Measurements from ENCODE around the gene C13orf42.

Gene C13orf42

DNA sequence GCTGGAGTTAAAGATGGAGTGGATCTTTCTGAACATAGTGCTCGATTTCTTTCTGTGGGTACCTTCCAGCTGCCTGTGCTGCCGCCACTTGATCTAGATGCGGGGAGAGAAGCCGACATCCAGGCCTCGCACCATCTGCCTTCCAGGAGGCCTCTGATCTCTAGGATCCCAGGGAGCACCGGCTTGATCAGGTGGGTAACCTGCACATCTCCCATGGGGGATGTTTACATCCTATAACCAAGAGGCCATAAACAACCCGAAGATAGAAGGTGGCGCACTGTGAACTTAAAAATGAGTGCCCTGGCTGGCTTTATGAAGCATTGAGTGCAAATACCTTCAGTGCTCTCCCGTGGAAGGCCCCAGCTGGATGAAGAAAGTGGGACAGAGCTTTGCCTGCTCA, at the start of gene C13orf42:
Gene C13orf42, minus strand, starts transcription at position 101 of the 400 bp plus-strand sequence. Its CDS starts 65 bp downstream, at position 36.
- DNase-seq: no peak
- intact Hi-C loops (cut with DNase I): no loop called here

DNA sequence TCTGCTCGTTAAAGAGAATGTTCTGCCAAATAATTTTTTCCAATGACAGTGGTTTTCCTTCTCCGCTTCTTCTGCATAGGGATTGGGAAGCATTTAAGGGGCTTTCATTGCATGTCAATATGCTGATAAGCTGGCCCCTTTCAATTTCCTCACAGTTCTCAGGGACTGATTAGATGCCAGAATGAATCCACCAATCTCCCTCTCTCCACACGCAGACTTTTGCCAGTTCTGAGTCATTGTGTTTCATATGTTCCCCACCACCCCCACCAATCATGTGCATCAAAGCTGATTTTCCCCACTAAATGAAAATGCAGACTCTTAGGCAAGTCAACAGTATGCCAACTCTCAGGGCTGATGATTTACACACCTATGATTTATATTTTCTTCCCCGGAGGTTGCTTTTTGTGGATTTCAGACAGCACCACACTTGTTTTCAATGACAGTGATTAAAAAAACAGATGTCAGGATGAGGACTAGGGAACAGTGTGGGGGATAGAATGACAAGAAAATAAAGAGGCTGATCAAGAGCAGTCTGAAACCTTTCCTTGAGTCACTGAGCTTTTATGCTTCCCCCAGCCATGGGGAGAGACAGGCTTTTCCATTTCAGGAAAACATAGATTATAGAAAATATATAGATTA, 47.9 kb upstream of the C13orf42 start:
- peak in 19 of 42 donors; percentile 8 to 63 (median 26) for DNase-seq
- intact Hi-C loops (cut with DNase I): loop anchor here (10.0 kb wide), 1 partner anchor 46 kb away; no protein-coding TSS in a partner anchor

DNA sequence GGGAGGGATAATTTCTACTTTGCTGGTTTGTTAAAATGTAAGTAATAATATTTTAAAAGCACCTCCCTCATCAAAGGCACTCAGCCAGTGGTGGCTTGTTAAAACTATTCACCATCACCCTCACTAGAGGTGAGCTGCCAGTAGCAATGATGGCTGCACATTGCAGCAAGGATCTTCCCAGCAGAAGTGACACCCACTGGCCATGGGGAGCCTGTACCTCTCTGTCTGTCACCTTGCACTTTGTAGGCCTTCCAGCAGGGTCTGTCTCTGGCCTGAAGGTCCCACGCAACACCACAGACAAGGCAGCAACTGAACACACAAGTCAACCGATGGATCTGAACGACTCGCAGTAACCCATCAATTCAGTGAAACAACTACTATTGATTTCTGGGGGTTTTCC, 47.3 kb upstream of the C13orf42 start:
- DNase-seq: no peak
- intact Hi-C loops (cut with DNase I): loop anchor here (10.0 kb wide), 1 partner anchor 46 kb away; no protein-coding TSS in a partner anchor

DNA sequence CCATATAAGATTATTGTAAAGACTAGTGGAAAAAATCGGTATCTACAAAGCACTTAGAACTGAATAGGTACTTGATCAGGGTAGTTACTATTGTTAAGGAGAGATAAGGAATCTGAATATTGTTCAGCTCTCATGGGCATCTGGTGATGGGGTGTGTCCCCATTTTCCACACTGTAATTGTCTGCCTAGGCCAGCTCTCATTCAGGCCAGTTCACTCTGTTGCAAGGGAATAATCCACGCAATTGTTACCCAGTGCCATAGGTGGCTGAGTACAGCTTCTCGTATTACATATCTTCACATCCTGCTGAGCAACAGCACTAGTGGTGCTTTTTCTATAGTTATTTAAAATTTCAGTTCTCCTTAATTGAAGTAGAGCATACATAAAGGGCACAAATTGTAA, 45.6 kb upstream of the C13orf42 start:
- intact Hi-C loops (cut with DNase I): loop anchor here (10.0 kb wide), 1 partner anchor 48 kb away; no protein-coding TSS in a partner anchor
- no peak for DNase-seq

DNA sequence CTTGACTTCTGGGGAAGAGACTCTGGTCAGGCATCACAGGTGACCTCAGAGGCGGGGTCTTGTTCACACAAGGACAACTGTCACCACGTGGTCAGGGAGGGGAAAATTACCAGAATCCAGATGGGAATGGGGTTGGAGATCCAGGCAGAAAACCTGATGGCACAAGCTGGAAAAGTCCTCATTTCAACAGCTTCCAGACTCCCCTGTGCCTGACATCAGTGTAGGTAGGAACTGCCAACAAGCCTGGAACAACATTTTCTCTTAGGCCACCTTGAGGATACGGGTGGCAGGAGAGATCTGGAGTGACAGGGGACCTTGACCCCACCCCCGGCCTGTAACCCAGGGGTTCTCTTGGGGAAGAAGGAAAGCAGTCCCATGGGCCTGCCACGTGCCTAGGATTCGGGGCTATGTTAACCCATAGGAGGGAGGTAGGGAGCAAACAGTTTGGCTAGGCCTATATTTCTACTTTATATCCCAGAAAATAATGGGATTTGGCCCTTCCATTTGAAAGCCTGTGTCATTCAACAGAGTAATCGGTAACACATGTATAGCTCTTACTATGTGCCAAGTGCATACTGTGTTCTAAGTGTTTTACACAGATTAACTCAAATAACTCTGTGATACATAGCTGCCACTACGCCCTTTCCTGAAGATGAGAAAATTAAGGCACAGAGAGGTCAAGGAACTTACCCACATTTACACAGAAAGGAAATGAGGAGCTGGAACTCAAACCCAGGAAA, 44.9 kb upstream of the C13orf42 start:
- DNase-seq: no peak
- intact Hi-C loops (cut with DNase I): loop anchor here (10.0 kb wide), 1 partner anchor 49 kb away; no protein-coding TSS in a partner anchor

DNA sequence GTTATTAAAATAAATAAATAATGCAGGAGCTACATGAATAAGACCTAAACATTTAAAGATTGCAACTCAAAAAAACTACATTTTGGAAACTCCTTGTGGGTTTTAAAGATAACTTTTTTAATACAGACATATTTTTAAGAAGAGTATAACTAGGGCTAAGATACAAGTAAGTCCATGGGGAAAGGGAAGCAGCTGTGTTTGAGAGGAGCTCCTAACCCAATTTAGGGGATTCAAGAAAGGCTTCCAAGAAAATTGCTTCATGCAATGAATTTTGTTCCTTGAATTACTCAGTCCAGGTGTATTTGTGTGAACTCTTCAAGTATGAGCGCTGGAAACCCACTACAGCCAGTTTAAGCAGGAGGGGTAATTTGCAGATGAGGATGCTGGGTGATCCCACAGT, 44.1 kb upstream of the C13orf42 start:
- no peak for DNase-seq
- intact Hi-C loops (cut with DNase I): loop anchor here (10.0 kb wide), 1 partner anchor 50 kb away; no protein-coding TSS in a partner anchor

DNA sequence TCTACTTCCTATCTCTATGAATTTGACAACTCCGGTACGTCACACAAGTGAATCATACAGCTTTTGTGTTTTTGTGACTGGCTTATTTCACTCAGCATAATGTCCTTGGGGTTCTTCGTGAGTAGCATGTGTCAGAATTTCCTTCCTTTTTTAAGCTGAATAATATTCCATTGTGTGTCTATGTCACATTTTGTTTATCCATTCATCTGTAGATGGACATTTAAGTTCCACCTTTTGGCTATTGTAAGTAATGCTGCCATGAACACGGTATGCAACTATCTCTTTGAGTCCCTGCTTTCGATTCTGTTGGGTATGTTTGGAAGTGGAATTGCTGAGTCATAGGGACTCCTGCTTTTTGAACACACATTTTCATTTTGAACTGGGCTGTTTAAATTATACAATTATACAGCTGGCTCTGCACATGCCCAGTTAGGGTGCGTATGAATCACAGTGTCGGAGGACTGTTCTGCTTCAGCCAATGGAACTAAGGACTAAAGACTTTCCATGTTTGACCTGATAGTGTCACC, 43.0 kb upstream of the C13orf42 start:
- intact Hi-C loops (cut with DNase I): loop anchor here (5.0 to 10.0 kb wide), 2 partner anchors 51 to 73 kb away; no protein-coding TSS in a partner anchor
- DNase-seq: no peak

DNA sequence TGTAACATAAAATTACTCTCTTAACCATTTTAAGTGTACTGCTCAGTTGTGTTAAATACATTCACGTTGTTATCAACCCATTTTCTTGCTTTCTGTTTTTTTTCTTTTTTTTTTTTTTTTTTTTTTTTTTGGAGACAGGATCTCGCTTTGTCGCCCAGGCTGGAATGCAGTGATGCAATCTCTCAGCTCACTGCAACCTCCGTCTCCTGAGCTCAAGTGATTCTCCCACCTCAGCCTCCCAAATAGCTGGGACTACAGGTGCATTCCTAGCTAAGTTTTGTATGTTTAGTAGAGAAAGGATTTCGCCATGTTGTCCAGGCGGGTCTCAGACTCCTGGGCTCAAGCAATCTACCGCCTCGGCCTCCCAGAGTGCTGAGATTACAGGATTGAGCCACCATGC, 42.5 kb upstream of the C13orf42 start:
- DNase-seq: no peak
- intact Hi-C loops (cut with DNase I): loop anchor here (5.0 to 10.0 kb wide), 2 partner anchors 51 to 74 kb away; no protein-coding TSS in a partner anchor

DNA sequence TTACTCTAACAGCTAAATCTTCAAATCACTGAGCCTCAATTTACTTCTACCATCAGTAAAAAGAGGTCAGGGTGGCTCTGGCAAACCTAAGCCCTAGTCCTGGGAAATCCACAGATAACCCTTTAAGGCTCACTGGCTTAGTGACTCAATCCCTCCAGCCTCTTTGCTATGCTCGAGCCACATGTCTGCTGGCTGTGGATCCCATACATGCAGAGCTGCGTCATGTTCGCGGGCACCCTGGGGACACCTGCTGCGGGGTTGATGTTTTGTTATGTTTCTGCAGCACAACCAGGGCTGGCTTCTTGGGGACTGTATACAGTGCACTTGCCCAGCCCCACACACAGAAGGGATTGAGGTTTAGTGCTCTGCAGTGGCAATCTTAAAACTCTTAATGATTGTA, 41.6 kb upstream of the C13orf42 start:
- intact Hi-C loops (cut with DNase I): loop anchor here (5.0 to 10.0 kb wide), 2 partner anchors 52 to 75 kb away; no protein-coding TSS in a partner anchor
- DNase-seq: no peak

DNA sequence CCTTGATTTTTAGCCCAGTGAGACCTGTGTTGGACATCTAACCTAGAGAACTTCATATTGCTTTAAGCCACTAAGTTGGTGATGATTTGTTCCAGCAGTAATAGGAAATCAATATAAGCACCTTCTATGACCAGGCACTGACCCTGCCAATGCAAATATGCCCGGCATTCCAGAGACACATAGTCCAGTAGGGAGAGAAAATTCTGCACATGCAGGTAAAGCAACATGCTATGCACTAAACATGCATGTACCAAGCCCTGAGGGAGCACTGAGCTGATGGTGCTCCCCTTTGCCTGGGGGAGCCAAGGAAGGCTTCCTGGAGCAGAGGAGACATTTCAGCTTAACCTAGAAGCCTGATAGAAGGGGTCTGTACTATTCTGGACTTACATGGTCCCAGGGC, 40.4 kb upstream of the C13orf42 start:
- intact Hi-C loops (cut with DNase I): loop anchor here (5.0 to 10.0 kb wide), 2 partner anchors 53 to 76 kb away; no protein-coding TSS in a partner anchor
- DNase-seq: no peak

DNA sequence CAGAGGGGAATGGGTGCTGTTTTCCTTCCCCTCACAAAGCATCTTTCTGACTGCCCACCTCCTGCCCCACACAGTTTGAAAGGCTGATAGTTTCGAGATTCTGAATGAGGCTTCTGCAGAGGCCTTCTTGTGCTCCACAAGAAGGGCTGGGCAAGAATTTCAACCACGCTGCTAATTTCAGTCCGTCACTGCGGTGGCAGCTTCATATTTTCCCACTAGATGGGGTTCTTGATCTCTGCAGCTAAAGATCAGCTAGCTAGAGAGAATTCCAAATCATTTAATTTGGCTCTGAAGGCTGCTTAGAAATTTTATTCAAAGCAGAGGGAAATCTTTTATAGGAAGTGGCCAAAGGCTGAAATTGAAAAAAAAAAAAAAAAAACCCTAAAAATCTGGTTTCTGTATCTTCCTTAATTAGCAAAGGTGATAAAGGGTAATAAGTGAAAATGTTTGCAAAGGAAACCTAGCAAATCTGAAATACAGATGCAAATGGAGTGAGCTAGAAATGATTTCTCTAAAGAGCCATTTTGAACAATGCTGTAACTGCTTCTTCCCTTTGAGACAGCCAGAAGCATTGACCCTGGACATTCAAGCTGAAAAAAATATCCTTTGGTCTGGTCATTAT, 38.0 kb upstream of the C13orf42 start:
- peak; percentile 20 to 88 (median 68) for DNase-seq
- intact Hi-C loops (cut with DNase I): loop anchor here (2.0 kb wide), 1 partner anchor 138 kb away; no protein-coding TSS in a partner anchor

DNA sequence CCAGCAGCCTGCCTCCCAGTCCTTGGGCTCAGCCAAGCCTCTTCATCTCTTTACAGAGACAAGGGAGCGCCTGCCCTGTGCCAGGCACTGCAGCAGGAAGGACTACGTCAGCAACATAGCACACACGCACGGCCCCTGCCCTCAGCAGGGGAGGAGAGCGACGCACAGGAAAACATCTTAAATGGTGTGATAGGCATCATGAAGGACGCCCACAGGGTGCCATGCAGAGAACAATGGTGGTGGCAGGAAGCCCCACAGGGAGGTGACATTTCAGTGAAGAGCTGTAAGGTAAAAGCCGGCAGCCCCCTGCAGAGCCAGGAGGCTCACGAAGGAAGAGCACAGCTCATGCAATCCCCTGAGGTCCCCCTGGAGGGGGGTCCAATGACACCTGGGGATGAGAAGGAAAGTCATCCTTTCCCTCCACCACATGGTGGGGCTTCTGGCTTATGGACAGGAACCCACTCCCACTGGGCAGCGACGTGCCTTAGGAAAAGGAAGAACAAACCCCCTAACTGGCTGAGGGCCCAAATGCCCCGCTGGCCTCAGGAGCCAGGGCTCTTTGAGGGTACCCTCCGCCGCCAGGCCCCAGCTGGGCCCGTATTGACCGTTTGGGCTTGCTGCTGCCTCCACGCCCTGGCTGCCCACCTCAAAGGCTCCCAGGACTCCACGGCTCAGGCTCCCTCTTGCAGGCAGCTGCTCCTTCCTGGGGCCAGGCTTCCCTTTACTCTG, 37.3 kb upstream of the C13orf42 start:
- peak in 32 of 42 donors; percentile 11 to 74 (median 30) for DNase-seq
- intact Hi-C loops (cut with DNase I): loop anchor here (2.0 kb wide), 1 partner anchor 138 kb away; no protein-coding TSS in a partner anchor

DNA sequence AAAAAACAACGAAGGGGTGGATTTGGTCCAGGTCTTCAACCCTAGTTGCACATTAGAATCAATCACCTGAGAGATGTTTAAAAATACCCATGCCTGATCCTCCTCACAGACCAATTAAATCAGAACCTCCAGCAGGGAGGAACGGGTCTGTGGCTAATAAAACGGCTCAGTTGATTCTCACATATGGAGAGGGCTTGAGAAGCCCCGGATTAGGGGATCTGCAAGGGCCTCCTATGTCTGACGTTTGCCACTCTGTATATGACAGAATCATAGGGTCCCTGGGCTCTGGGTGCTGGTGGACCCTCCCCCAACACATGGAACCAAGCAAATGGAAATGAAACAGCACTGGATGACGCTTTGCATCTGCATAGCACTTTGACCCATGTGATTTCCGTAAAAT, 36.7 kb upstream of the C13orf42 start:
- intact Hi-C loops (cut with DNase I): loop anchor here (2.0 kb wide), 1 partner anchor 139 kb away; no protein-coding TSS in a partner anchor
- no peak for DNase-seq

DNA sequence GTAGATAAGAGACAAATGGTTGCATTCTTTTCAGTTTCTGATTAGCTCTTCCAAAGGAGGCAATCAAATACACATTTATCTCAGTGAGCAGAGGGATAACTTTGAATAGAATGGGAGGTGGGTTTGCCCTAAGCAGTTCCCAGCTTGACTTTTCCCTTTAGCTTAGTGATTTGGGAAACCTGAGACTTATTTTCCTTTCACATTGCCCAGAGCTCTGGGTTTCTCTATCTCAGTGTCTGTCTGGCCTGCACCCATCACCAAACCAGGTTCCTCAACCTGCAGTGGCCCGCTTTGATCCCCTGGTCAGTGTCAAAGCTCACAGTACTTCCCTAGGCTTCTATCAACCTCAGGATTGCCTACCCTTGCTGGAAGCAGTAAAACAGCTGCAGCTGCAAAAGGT, 35.6 kb upstream of the C13orf42 start:
- no peak for DNase-seq
- intact Hi-C loops (cut with DNase I): no loop called here

DNA sequence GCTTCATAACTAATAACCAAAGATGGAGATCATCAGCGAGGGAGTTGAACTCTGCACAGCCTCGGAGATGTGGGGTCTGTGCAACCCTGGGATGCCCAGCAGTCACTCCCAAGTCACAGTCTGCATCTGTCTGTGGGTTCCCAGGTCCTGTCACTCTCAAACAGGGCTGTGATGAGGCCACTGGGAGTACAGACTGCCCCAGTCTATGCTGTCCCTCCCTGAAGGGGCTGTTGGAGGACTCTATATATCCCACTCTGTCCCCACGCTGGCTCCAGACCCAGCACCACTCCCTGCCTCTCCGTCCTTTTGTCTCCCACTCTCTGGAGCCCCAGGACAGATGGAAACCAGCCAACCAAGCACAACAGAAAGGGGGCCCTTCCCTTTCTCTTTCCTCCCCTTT, 26.2 kb upstream of the C13orf42 start:
- intact Hi-C loops (cut with DNase I): no loop called here
- DNase-seq: no peak

DNA sequence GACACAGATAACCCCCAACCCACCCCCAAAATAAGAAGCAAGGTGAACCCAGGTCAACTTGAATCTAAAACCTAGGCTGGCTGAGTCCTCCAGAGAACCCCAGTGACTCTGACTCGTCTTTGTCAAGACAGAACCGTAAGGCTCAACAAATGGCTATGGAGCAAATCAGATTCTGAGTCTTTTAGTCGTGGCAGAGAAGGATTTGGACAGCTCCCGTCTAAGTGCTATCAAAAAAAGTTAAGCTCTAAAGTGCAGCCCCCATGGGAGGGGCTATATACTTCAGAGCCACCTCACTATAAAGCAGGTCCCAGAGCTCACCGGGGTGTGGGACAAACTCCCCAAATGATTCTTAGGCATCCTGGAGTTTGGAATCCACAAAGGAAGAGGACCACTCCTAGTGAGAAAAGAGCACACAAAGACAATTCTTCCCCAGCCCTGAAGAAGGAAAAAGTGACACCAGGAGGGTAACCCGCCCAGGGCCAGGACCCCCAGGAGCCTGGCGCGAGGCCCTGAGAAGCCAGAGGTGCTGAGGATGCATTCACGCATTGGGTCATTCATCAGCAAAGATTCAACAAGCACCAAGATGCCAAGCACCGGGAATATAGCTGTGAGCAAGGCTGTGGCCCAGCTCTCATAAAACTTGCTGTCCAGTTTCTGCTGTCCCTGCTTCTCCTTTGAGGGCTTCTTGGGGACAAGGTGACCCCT, 25.4 kb upstream of the C13orf42 start:
- no peak for DNase-seq
- intact Hi-C loops (cut with DNase I): no loop called here

DNA sequence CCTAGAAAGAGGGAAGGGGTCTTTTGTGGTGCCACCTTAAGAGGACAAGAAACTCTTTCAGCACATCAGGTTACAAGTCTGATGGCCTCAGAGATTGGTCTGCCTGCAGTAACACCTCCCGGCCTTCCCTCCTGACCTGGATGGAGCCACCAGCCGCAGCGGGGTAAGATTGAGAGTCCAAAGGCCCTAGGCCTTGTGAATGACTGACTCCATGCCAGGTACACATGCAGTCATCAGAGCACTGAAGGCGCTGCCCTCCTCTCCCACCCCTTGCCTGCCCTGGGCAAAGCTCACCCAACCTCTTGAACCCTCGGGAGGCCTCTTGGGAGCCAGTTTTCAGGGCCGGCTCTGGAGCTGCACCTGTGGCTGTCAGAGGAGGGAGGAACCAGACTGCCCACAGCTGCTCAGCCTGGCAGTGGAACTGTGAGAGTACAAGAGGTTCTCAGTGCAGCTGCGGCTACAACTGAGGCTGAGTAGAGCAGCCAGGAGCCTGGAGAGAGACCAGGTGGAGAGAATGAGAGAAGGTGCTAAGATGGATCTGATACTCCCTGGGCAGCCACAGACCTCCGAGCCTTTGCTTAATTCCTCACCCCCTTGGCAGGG, 23.8 kb upstream of the C13orf42 start:
- peak in 1 of 42 donors; percentile 36 for DNase-seq
- intact Hi-C loops (cut with DNase I): no loop called here

DNA sequence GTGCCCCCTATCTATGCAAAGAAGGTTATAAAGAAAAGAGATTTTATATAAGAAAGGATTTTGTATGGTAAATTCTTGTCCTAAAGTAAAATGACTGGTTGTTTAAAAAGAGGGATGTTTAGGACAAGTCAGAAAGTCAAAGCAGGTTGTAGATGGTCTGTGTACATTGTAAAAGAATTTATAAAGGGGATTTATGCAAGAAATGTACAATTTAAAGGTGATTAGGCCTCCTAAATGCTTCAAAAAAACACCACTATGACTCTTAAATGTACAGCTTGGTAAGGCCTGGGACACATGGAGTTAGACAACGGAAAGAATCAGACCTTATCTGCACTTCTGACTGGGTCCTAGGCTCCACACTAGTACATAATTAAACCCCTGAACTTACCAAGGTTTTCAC, 19.3 kb upstream of the C13orf42 start:
- intact Hi-C loops (cut with DNase I): no loop called here
- no peak for DNase-seq

Data from head of caudate nucleus (tissue), 42 donors.